ENCODE results near the gene LHX3. TPM values are rescaled to one million over a fixed set of nuclear protein-coding genes. Genes with fewer than 3 reads are reported as not detected.

LHX3 gene
- total and polyA plus RNA-seq, 2 donors from 2014 or later, result not detected

- H3K36me3 ChIP-seq (ENCODE audit: control insufficient read depth in 2 of 3, insufficient read depth in 3 of 3, low read length in 3 of 3), result no peaks in the 10 kb centered on the region
- intact Hi-C loops (cut with DNase I), result no loop called here
Observed at GRCh38 chr9:136252281-136252680, 47.4 kb upstream of the LHX3 start.

GRCh38 chr9:136251264-136252115 lies 46.6 kb upstream of the LHX3 start:
- TF ChIP-seq CTCF (IDR thresholded peaks at IDR 0.05; ENCODE audit: borderline replicate concordance, extremely low read depth, insufficient read depth), result no peak
- no peaks in the 10 kb centered on the region for H3K9me3 ChIP-seq (ENCODE audit: control insufficient read depth in 2 of 3, insufficient read depth in 1 of 3, low read length in 3 of 3)
- intact Hi-C loops (cut with DNase I), result no loop called here
- no peak overlapping the region for H3K4me3 ChIP-seq (ENCODE audit: low read length in 3 of 3)
- peak in 1 of 5 donors; percentile 53 for DNase-seq
- no peaks in the 10 kb centered on the region for H3K4me1 ChIP-seq (ENCODE audit: control insufficient read depth in 2 of 3, insufficient read depth in 2 of 3, low read depth in 1 of 3, low read length in 3 of 3)
- H3K27me3 ChIP-seq (ENCODE audit: control insufficient read depth, insufficient read depth, low read length), result no peaks in the 10 kb centered on the region
- no peak overlapping the region for H3K27ac ChIP-seq (ENCODE audit: low read depth in 2 of 2, low read length in 2 of 2)
- no peaks in the 10 kb centered on the region for H3K36me3 ChIP-seq (ENCODE audit: control insufficient read depth in 2 of 3, insufficient read depth in 3 of 3, low read length in 3 of 3)
- FAIRE-seq, result no peak
- no peak overlapping the region for H3K9ac ChIP-seq (ENCODE audit: low read length in 3 of 3)

More at GRCh38 chr9:136252281-136252680, 47.4 kb upstream of the LHX3 start:
- Histone ChIP-seq H3K9me3 (ENCODE audit: control insufficient read depth in 2 of 3, insufficient read depth in 1 of 3, low read length in 3 of 3) (no peaks in the 10 kb centered on the region), H3K4me3 (ENCODE audit: low read length in 3 of 3) (no peak overlapping the region), H3K4me1 (ENCODE audit: control insufficient read depth in 2 of 3, insufficient read depth in 2 of 3, low read depth in 1 of 3, low read length in 3 of 3) (no peaks in the 10 kb centered on the region), H3K9ac (ENCODE audit: low read length in 3 of 3) (no peak overlapping the region), H3K27me3 (ENCODE audit: control insufficient read depth, insufficient read depth, low read length) (no peaks in the 10 kb centered on the region), H3K27ac (ENCODE audit: low read depth in 2 of 2, low read length in 2 of 2) (no peak overlapping the region)
- FAIRE-seq (no peak), DNase-seq (peak in 1 of 5 donors; percentile 70)
- TF ChIP-seq CTCF (IDR thresholded peaks at IDR 0.05; ENCODE audit: borderline replicate concordance, extremely low read depth, insufficient read depth), result no peak

- H3K4me3 ChIP-seq (ENCODE audit: low read length in 3 of 3), result no peak overlapping the region
- FAIRE-seq (no peak), DNase-seq (peak in 1 of 5 donors; percentile 48)
- H3K36me3 ChIP-seq (ENCODE audit: control insufficient read depth in 2 of 3, insufficient read depth in 3 of 3, low read length in 3 of 3), result no peaks in the 10 kb centered on the region
- peaks cover 0 to 2% (median 0%) of the 10 kb centered on the region in 3 donors for H3K4me1 ChIP-seq (ENCODE audit: control insufficient read depth in 2 of 3, insufficient read depth in 2 of 3, low read depth in 1 of 3, low read length in 3 of 3)
- H3K27me3 ChIP-seq (ENCODE audit: control insufficient read depth, insufficient read depth, low read length), result no peaks in the 10 kb centered on the region
- H3K9ac ChIP-seq (ENCODE audit: low read length in 3 of 3), result no peak overlapping the region
- H3K9me3 ChIP-seq (ENCODE audit: control insufficient read depth in 2 of 3, insufficient read depth in 1 of 3, low read length in 3 of 3), result no peaks in the 10 kb centered on the region
- TF ChIP-seq CTCF (IDR thresholded peaks at IDR 0.05; ENCODE audit: borderline replicate concordance, extremely low read depth, insufficient read depth), result no peak
- intact Hi-C loops (cut with DNase I), result no loop called here
- H3K27ac ChIP-seq (ENCODE audit: low read depth in 2 of 2, low read length in 2 of 2), result no peak overlapping the region
Observed at GRCh38 chr9:136250676-136251075, 45.7 kb upstream of the LHX3 start.
